GM19468 (cell line): ENCODE measurements around the gene SNTG2.

Source experiments
- ATAC-seq: cut with Tn5 transposase; IDR thresholded peaks from one replicate; pipeline ENCODE4 v1.9.1; 2021; ENCODE audit warnings: mild to moderate bottlenecking, moderate library complexity, moderate number of reproducible peaks; ENCODE audit not compliant: unreplicated experiment; ENCODE audit errors: extremely low read depth

Gene SNTG2

GRCh38 chr2:1339388-1340140 is 388.9 kb downstream of the SNTG2 start:
- ATAC-seq, result no peak

GRCh38 chr2:1340141-1340512 is 389.5 kb downstream of the SNTG2 start:
- ATAC-seq, result no peak

GRCh38 chr2:1341404-1342120 is 390.9 kb downstream of the SNTG2 start:
- no peak for ATAC-seq

- no peak for ATAC-seq
Measured at GRCh38 chr2:1348789-1349188, 398.1 kb downstream of the SNTG2 start.

GRCh38 chr2:1350111-1350510 is 399.5 kb downstream of the SNTG2 start:
- ATAC-seq, result no peak

GRCh38 chr2:1353124-1353523 is 402.5 kb downstream of the SNTG2 start:
- no peak for ATAC-seq

- ATAC-seq, result no peak
Measured at GRCh38 chr2:1353543-1353942, 402.9 kb downstream of the SNTG2 start.

GRCh38 chr2:1360144-1360543 is 409.5 kb downstream of the SNTG2 start:
- no peak for ATAC-seq

- no peak for ATAC-seq
Measured at GRCh38 chr2:1360557-1361250, 410.1 kb downstream of the SNTG2 start.

GRCh38 chr2:1363367-1363766 is 412.7 kb downstream of the SNTG2 start:
- no peak for ATAC-seq

- no peak for ATAC-seq
Measured at GRCh38 chr2:1366546-1367134, 416.0 kb downstream of the SNTG2 start.

- no peak for ATAC-seq
Measured at GRCh38 chr2:1367601-1368000, 417.0 kb downstream of the SNTG2 start.

GRCh38 chr2:1369905-1370304 is 419.3 kb downstream of the SNTG2 start:
- ATAC-seq, result no peak

GRCh38 chr2:1370461-1370860 is 419.8 kb downstream of the SNTG2 start:
- ATAC-seq, result no peak

GRCh38 chr2:1371082-1371481 is 420.4 kb downstream of the SNTG2 start:
- ATAC-seq, result no peak

GRCh38 chr2:1373830-1374229 is 423.2 kb downstream of the SNTG2 start:
- ATAC-seq, result no peak

- no peak for ATAC-seq
Measured at GRCh38 chr2:1374287-1374686, 423.6 kb downstream of the SNTG2 start.

GRCh38 chr2:1375794-1376193 is 425.1 kb downstream of the SNTG2 start:
- ATAC-seq, result no peak

- ATAC-seq, result no peak
Measured at GRCh38 chr2:1377473-1377872, 426.8 kb downstream of the SNTG2 start.

GRCh38 chr2:1378456-1379150 is 428.0 kb downstream of the SNTG2 start:
- ATAC-seq, result no peak
